Measurements from ENCODE around the gene MAN2A2. TPM values are rescaled to one million over a fixed set of nuclear protein-coding genes. Genes with fewer than 3 reads are reported as not detected.

The MAN2A2 gene
- total and polyA plus RNA-seq, 2 of the 8 experiments (the other 6 are each of a cell fraction or from before 2014, with no cell fraction given): 23.1 to 29.7 TPM

DNA sequence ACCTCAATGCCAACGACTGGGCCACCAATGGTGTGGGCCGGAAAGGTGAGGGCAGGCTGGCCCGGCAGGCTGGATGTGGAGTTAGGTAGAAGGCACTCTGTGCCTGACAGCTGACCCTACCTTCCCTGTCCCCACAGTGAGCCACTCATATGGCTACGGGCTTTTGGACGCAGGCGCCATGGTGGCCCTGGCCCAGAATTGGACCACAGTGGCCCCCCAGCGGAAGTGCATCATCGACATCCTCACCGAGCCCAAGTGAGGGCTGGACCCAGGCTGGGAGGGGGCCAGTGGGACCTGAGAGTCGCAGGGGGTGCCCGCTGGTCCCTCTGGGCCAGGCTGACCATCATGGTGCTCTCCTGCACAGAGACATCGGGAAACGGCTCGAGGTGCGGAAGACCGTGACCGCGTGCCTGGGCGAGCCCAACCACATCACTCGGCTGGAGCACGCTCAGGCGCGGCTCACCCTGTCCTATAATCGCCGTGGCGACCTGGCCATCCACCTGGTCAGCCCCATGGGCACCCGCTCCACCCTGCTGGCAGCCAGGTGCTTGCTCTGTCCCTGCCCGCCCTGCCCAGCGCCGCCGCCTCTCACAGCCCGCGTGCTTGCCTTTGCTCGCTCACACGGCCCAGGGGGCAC lies 23.3 kb upstream of the MAN2A2 start (continued):
- TF ChIP-seq RXRA (IDR thresholded peaks at IDR 0.05; ENCODE audit: insufficient read depth, low read depth, low read length) (no peak), ASH2L (IDR thresholded peaks at IDR 0.05; ENCODE audit: low read length) (no peak), FOSL1 (IDR thresholded peaks at IDR 0.05; ENCODE audit: insufficient read depth, low read depth, low read length) (no peak), SIRT6 (IDR thresholded peaks at IDR 0.05; ENCODE audit: low read length) (no peak), POLR2A (IDR thresholded peaks at IDR 0.05; ENCODE audit: control extremely low read depth in 1 of 2, low read depth in 2 of 2, low read length in 2 of 2) (no peak), MAX (IDR thresholded peaks at IDR 0.05) (no peak)
